ENCODE data around the gene SESN2.

The SESN2 gene

DNA sequence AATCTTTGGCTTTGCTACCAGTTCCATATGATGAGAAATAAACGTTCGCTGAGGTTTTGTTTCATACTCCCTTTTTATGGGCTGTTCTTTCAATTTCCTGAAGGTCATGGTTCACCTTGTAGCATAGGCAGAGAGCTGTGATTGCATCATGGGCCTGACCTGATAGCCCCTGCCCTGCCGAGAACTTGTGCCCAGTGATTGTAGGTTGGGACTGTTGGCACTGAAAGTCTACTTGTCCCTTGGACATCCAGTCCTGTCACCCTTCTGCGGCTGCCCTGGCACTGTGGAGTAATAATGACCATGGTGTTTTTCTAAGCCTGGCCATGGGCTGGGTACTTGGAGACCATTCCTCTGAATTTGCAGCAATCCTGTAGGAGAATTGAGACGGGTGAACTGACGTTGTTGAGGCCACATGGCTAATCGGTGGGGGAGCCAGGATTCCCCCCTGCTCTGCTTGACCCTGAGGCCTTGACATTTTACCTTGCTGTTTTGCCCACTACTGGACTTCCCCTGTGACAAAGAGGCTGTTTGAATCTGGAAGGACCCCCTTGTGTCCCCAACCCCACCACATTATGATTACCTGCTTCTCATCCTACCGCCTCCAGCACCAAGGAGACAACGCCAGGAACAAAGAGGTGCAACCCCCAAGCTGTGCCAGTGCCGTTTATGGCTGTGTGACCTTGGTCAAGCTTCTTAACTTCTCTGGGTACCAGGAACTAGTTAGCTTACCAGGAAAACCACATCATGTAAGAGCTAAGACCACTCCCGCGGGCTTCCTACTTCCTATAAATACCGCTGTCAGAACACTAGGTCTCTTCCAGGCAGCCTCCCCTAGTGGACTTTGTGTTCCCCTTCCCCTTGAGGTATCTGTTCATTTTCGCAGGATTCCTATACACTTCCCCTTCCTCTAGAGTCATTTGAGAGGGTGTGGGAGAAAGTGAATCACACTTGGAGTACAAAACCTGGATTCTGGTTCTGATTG, 23.4 kb downstream of the SESN2 start:
- no peak for DNase-seq (ENCODE audit: low read depth)

- DNase-seq (ENCODE audit: low read depth), result no peak
Measured at GRCh38 chr1:28286111-28286510, 26.8 kb downstream of the SESN2 start.

DNA sequence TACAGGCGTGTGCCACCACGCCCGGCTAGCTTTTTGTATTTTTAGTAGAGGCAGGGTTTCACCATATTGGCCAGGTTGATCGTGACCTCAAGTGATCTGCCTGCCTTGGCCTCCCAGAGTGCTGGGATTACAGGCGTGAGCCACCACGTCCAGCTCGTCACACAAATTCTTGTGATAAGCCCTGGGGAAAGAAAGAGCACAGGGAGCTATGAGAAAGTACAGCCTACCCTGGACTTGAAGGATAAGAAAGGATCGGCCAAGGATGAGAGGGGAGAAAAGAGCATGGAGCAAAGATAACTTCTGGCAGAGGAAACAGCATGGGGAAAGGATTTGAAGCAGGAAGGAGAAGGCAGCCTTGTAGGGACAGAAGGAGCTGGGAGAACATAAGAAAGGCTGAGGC, 29.2 kb downstream of the SESN2 start:
- DNase-seq (ENCODE audit: low read depth), result no peak

DNA sequence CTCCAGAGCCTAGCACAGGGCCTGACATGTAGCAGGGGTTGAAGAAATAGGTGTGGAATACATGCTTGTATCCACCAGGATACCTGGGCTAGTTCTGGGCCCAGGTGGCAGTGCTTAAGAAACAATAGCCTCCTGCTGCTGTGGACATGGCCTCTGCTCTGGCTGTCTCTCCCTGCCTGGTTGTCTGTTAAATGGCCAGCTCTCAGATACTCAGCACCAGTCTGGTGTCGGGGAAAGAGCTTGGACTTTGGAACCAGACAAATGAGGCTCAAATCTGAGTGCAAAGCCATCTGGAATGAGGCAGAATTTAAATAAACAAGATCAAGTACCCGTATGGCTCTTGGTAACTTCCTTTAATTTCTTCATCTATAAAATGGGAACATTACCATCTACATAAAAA, 31.5 kb downstream of the SESN2 start:
- DNase-seq (ENCODE audit: low read depth), result no peak

GRCh38 chr1:28291711-28292110, 32.4 kb downstream of the SESN2 start:
- DNase-seq (ENCODE audit: low read depth), result no peak

DNA sequence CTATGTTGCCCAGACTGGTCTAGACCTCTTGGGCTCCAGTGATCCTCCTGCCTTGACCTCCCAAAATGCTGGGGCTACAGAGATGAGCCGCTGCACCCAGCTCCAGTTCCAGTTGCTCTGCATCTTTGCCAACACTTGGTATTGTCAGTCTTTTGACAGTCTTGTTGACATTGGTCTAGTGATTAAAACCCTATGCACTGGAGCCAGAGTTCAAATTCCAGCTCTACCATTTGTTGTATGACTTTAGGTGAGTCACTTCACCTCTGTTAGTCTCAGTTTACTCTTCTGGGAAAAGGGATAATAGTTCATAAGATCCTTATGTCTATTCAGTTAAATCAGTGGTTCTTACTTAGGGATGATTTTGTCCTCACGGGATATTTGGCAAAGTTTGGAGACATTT, 36.6 kb downstream of the SESN2 start:
- no peak for DNase-seq (ENCODE audit: low read depth)

DNA sequence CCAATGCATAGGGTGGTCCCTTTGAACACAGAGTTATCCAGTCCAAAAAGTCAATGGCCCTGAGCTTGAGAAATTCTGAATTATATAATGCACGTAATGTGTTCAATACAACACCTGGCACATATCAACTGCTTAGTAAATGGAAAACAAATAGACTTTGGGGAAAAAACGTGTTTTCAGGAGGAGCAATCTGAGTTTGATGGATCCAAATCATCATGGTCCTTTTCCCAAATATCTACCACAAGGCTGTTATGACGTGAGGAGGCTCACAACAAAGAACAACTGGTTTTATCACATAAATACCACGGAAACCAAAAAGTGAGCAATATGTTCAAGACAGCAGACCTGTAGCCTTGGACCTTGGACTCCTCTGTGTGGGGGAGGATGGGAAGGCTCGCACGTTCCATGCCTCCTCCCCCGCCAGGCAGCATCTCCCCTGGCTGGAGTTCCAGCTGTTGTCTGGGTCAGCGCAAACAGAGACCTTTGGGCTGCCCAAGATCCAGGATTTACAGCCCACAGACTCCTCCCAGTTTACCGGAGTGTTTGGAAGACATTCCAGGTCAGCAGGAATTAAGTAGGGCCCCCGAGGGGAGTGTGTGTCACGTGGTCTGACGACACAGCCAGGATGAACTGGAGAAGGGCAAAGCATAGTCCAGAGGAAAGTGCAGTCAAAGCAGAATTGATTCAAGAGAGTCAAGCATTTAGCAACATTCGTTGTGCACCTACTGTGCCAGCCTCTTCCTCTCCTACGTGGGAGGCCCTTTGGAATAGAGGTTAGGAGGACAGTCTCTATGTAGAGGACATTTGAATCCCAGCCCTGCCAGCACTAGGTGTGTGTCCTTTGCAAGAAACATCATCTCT, 37.3 kb downstream of the SESN2 start:
- DNase-seq (ENCODE audit: low read depth), result no peak

DNA sequence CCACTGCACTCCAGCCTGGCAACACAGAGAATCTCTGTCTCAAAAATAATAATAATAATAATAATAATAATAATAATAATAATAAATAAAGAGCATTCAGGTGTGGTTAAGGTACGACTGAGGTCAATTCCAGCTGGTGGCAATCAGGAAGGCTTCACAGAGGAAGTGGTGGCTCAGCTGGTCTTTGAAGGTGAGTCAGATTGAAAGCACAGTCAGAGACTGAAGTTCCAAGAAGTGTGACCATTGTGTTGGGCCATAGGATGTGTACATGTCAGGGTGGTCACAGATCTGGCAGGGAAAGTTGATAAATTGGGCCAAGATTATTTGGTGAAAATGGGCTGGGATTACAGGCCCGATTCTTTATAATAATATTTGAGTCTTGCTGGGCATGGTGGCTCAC, 38.5 kb downstream of the SESN2 start:
- no peak for DNase-seq (ENCODE audit: low read depth)

DNA sequence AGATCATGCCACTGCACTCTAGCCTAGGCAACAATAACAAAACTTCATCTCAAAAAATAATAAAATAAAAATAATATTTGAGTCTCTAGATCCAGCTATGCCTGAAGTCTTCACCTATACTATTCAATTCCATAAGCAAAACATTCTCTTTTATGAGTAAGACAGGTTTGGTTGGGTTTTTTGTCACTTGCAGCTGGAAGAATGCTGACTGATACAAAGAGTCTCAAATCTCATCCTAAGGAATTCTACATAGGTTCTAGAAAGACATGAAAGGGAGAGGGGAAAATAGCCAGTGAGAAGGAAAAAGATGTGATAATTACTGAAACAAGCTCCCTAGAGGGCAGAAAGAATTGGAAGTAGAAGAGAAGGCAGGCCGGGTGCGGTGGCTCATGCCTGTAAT, 39.1 kb downstream of the SESN2 start:
- no peak for DNase-seq (ENCODE audit: low read depth)

- no peak for DNase-seq (ENCODE audit: low read depth)
Measured at GRCh38 chr1:28301368-28302174, 42.3 kb downstream of the SESN2 start.

DNA sequence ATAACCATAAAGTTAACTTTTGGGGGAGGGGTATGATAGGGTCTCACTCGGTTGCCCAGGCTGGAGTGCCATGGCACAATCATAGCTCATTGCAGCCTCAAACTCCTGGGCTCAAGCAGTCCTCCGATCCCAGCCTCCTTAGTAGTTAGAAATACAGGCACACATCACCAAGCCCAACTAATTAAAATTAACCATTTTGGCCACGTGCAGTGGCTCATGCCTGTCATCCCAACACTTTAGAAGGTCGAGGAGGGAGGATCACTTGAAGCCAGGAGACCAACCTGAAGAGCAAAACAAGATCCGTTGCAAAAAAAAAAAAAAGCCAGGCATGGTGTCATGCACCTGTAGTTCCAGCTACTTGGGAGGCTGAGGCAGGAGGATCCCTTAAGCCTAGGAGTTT, 42.9 kb downstream of the SESN2 start:
- no peak for DNase-seq (ENCODE audit: low read depth)

DNA sequence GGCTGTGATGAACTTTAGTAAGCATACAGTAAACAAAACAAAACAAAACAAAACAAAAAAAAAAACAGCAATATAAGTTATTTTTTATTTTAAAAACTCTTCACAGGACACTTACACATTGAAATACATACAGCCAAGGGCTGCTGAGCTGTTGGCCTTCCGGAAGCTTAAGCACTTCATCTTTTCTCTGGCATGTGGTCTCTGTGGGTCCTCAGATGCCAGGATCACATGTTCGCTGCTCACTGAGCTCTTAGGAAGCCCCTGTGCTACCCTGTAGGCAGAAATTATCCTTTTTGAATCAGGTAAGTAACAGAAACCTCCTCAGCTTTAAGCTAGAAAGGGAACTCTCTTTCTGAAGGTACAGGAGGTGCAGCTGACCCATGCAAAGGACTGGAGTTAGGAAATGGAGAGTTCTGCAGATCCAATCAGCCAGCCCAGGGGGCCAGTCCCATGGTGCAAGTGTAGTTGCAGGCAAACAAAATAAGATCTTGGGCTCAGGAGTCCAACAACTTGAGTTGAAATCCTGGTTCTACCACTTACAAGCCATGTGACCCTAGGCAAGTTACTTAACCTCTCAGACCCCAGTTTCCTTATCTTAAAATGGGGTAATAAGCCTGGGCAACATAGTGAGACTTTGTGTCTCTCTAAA, 47.1 kb downstream of the SESN2 start:
- no peak for DNase-seq (ENCODE audit: low read depth)

DNA sequence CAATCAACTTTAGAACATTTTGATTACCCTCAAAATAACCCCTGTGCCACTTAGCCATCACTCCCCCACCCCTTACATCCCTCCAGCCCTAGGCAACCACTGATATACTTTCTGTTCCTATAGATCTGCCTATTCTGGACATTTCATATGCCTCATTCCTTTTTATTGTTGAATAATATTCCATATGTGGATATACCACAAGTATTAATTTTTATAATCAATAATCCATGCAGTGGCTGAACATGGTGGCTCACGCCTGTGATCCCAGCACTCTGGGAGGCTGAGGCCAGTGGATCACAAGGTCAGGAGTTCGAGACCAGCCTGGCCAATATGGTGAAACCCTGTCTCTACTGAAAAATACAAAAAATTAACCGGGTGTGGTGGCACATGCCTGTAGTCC, 49.4 kb downstream of the SESN2 start:
- no peak for DNase-seq (ENCODE audit: low read depth)

GRCh38 chr1:28309702-28310101, 50.4 kb downstream of the SESN2 start:
- DNase-seq (ENCODE audit: low read depth), result no peak

- DNase-seq (ENCODE audit: low read depth), result no peak
Measured at GRCh38 chr1:28313702-28314546, 54.6 kb downstream of the SESN2 start.

GRCh38 chr1:28314547-28314941, 55.2 kb downstream of the SESN2 start:
- DNase-seq (ENCODE audit: low read depth), result no peak

DNA sequence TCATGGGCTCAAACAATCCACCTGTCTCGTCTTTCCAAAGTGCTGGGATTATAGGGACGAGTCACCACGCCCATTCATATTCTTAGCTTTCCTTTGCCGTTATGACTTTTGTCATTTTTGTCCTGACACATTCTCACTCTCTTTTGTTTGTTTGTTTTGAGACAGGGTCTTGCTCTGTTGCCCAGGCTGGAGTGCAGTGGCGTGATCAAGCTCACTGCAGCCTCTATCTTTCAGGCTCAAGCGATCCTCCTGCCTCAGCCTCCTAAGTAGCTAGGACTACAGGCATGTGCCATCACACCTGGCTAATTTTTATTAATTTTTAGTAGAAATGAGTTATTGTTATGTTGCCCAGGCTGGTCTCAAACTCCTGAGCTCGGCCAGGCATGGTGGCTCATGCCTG, 57.7 kb downstream of the SESN2 start:
- no peak for DNase-seq (ENCODE audit: low read depth)

- no peak for DNase-seq (ENCODE audit: low read depth)
Measured at GRCh38 chr1:28322194-28322593, 62.9 kb downstream of the SESN2 start.

DNA sequence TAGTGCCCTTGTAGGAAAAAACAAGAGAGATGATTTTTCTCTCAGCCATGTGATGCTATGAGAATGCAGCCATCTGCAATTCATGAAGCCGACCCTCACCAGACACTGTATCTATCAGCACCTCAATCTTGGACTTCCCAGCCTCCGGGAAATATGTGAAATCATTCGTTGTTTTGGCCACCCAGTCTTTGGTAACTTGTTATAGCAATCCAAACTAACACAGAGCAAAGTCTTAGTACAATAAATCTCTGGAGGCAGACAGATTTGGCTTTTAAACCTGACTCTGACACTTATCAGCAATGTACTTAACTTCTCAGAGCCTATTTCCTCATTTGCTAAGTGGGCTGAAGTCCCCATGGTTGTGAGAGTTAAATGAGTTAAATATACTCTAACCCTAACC, 64.4 kb downstream of the SESN2 start:
- no peak for DNase-seq (ENCODE audit: low read depth)

- DNase-seq (ENCODE audit: low read depth), result no peak
Measured at GRCh38 chr1:28326515-28326914, 67.2 kb downstream of the SESN2 start.

DNA sequence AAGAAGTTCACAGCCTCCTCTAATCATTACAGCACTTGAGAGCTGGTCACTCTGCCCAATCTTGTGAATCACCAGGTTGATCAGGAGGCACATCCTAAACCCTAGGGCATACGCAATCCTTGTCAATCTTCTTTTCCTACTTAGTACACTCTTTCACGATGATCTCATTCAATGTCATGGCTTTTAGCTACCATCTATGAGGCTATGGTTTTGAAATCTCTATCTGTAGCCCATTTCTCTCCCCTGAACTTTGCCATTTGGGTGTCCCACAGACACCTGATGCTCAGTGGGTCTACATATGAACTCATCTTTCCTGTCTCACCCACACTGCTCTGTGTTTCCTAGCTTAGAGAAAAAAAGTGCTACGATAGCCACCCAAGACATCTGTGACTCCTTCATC, 67.7 kb downstream of the SESN2 start:
- DNase-seq (ENCODE audit: low read depth), result no peak

All from activated T-cell treated with anti-CD3 and anti-CD28 coated beads for 24 hours (primary cell).